Anterior cingulate cortex (tissue), 58 donors: ENCODE measurements around the gene S100A1.

Source experiments
- DNase-seq, 58 donors: peaks; one replicate each; lab custom pipeline; 2025; lab: John Stamatoyannopoulos, UW

Gene S100A1

DNA sequence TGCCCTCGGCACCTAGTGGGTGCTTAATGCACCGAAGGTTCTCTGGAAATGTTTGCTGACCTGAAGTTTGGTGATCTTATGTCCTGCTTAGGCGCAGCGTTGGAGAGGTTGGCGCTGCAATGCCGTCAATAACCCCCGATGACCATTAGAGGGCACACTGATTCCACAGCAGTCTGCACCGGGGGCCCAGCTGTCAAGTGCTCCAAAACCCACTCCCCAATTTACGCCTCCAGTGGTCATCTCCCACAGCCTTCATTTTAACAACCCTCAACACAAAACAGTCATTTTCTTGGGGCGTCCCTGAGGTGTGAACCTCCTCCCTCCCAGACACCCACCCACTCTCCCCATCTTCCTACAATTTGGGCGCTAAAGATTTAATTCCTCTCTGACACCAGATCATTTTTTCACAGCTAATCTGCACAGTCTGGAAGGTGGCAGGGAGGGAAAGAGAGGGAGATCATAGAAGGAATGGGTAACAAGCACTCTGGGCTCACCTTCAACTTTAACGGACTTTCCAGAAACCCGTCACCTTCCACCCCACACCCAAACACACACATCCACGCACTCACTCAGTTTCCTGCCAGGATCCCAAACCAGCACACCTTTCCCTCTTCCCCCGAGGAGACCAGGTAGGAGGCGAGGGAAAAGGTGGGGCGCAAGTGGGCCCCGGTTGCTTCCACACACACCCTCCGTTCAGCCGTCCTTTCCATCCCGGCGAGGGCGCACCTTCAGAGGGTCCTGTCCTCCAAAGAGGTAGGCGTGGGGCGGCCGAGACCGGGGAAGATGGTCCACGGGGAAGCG lies 49.7 kb downstream of the S100A1 start:
- peak in 26 of 58 donors; percentile 1 to 40 (median 9) for DNase-seq

GRCh38 chr1:153678519-153679336 lies 50.5 kb downstream of the S100A1 start, which contains the start of gene NPR1:
TSS of gene NPR1 (plus strand) at chr1:153678688. CDS start at chr1:153679109, 421 bp downstream.
- DNase-seq = peak in 2 of 58 donors; percentile 6

- DNase-seq = no peak
These were observed 51.3 kb downstream of the S100A1 start for GRCh38 chr1:153679337-153680119.

DNA sequence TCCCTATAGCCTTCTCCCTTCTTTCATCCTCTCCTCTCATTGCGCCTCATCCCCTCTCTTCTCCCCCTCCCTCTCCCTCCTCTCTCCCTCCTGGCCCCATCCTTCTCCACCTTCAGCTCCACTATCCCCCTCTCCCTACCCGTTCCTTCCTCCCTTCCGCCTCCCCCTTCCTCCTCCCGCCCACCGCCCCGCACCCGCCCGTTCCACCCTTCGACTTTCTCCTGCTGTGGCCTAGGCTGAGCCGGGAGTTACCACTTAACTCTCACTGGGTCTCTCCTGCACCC lies 51.8 kb downstream of the S100A1 start:
- no peak for DNase-seq
